Measurements from ENCODE around the gene UVSSA.

UVSSA gene

DNA sequence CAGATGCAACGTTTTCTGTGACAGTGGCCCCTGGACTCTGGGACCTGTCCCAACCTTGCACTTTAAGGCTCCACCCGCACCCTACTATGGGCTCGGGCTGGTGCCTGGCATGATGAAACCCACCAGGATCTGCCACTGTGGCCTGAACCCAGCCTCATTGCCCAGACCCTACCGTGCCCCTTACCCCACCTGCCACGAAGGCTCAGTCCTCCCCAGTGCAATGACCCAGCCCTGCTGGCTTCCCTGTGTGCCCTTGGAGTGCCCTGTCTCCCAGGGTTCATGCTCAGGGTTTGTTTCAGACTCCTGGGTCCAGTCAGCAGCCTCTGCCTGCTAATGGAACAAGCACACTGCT is 3.1 kb downstream of the UVSSA start:
- no peak for DNase-seq

DNA sequence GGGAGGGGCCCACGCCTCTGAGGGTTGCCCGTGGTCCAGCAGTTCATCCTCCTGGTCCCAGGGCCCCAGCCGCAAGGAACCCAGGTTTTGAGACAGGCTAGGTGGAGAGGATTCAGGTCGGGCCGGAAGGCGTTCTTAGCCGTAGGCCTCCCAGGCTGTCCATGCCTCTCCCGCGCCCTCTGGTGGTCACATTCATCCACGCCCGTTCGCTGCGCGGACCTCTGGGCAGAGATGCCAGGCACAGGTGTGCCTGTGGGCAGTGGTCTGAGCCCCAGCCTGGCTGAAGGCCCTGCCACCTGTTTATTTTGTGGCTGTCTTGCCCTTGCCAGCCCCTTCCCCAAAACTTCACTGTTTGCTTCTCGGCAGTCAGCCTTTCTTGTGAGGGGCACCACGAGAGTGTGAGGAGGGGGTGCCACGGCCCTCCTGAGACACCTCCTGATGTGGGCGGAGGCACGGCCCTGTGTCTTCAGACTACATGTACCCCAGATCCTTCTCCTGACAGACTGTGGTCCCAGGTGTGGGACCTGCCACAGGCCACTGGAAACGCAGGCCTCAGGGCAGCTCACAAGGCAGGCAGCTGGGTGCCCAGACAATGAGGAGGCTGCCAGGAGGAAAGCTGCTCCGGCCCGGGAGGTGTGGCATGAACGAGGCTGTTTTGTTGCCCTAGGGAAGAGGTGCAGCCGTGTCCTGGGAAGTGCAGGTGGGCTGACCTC is 5.0 kb downstream of the UVSSA start:
- peak; percentile 56 for DNase-seq

DNA sequence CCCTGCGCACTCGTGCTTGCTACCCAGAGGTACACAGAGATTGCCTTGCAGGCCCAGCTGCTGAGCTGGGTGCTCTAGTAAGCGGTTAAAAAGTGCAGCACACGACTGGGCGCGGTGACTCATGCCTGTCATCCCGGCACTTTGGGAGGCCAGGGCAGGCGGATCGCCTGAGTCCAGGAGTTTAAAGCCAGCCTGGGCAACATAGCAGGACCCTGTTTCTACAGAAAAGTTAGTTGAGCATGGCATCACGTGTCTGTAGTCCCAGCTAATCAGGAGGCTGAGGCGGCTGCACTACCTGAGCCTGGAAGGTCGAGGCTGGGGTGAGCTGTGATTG is 5.5 kb downstream of the UVSSA start:
- DNase-seq = no peak

DNA sequence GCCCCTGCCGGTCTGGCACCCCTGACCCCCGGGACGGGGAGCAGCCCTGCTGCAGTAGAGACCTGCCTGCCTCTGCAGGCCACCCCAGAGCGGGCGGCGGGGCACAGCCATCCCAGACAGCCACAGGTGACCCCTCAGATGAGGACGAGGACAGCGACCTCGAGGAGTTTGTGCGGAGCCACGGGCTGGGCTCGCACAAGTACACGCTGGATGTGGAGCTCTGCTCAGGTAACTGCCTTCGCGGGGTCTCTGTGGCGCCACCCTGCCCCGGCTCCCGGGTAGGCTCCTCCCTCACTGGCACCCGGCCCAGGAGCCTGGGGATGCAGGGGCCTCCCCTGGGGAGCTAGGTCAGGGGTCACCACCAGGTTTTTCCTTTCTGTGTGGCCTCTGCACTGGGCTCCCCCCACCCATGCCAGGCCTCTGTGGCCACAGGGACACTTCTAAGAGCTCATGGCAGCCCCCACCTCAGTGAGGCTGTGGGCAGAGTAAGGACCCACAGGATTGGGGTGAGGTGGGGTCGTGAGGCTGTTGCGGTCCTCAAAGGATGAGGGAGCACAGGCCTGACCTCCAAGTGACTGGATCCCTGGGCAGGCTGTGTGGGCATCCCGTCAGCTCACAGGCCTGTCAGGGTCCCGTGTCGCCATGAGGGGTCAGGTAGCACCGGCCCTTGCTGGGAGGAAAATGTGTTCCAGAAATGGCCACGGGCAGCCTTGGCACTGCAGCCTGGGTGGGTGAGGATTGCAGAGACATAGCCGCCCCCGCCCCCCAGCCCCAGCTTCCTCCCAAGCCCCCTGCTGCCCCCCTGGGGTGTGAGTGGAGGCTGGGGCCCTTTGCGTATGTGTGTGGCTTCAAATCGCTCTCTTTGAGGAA is 6.4 kb downstream of the UVSSA start:
- DNase-seq = no peak

DNA sequence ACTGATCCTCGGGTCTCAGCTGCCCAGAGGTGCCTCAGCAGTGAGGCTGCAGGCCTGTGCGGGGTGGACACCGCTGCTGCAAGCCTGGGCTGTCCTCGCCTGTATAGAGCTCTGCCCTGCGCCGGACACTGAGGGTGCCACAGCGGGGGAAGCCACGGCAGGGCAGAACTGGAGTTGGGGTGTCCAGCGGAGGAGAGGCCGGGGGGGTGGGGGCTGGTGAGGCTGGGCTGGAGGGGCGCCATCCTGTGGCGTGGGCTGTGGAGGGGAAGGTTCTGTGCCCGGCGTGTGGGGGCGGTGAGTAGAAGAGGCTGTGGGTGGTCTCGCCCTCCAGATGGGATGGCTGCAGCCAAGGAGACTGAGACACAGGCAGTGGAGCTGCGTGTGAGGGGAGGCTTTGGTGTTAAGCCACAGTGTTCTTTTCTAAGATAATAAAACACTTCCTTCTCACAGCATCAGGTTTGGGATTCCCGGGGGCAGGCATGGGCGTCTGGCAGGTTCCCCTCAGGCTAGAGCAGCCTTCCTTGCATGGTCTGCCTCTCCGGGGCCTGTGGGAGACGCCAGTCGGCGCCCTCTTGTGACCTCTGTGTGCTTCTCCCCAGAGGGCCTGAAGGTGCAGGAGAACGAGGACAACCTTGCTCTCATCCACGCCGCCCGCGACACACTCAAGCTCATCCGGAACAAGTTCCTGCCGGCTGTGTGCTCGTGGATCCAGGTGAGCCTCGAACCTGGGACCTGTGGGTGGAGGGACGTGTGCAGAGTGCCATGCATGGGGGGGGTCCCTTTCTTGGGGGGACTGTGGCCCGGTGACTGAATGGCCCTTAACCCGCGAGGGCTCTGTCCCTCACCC is 7.4 kb downstream of the UVSSA start:
- no peak for DNase-seq

DNA sequence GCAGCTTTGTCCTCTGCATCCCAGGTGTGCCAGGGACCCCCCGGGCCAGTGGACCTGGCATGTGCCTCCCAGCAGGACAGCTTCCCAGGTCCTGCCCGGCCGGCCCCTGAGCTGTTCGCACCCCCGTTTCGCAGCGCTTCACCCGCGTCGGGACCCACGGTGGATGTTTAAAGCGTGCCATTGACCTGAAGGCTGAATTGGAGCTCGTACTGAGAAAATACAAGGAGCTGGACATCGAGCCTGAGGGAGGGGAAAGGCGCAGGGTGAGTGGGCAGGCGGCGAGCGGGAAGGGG is 7.9 kb downstream of the UVSSA start:
- DNase-seq = no peak

DNA sequence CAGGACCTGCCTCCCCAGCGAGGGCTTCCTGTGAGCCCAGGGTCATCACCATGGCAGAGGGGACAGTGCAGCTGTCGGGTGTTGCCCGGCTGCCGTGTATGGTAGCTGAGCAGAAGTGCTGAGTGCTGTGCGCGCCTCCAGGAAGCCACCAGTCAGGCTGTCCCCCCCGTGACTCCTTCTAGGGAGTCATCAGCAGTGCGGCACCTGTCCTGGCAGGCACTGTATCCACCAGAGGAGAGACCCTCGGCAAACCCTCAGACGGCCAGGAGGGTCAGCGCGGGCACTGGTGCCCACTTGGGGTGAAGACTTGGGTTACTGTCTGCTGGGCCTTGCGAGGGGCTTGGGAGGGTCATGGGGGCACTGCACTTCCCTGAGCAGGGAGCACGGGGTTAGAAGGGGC is 8.4 kb downstream of the UVSSA start:
- no peak for DNase-seq

DNA sequence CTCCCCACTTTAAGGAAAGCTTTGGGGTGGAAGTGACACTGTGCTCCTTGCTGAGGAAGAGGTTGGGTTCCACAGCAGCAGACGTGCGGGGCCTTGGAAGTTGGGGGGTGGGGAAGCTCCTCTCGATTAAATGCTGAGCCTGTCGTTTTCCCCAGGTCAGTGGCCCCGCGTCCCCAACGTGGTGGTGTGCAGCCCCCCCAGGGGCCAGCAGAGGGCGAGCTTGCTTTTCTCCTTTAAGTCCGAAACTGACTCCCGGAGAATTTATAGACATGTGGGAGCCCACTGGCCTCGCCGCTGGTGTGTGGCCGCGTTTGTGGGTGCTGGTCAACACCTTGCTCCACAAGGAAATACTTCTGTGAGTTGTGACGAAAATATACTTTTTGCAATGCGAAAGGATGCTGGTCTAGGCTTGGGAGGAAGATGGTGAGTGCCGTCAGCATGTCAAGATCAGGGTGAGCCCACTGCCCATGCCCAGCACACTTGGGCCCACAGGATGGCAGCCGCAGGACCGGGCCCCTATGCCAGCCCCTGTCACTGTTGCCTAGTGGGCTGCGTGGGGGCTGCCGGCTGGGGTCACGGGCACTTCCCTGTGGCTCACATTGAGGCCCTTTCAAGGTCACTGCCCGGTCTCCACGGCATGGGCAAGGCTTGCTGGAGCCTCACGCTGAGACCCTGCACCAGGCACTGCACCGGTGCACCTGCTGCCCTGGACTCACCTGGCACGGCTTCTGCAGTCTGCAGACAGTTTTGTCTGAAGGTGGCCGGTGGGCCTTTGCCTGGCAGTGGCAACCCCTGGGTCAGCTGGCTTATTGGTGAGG is 9.4 kb downstream of the UVSSA start:
- peak; percentile 5 for DNase-seq

DNA sequence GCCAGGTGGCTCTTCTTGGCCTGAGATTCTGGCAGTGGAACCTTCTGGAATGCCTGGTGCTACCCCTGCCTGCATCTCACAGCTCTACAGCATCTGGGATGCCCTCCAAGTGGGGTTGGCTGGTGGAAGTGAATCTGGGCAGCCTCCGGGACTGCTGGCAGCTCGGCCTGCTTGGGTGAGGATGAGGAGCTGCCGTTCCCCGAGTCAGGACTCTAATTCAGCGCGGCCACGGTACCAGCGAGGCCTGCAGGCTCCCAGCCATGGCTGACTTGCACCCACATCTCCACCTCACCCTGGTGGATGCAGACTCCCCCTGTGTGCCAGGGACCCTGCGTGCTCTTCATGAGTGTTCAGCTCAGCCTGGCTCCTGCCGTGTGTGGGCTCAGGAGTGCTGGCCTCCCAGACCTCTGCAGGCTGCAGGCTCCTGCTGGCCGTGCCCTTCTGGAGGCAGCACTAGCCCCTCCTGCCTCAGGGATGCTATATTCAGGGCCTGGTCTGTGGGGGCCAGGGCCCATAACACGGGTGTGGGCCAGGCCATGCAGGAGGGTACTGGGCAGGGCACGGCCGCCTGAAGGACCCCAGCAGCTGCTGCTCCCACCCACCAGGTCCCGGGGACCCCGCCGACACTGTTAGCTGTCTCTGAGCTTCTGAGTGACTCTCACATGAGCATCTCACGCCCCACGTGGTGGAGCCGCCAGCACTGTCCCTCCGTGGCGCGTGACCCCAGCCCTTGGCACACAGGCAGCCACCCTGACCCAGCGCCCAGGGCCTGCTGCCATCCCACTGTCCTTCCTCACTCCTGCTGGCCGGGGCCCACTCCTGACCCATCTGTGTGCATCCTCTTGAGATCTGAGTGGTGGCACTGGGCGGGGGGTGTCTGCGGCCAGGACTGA is 10.6 kb downstream of the UVSSA start:
- no peak for DNase-seq

DNA sequence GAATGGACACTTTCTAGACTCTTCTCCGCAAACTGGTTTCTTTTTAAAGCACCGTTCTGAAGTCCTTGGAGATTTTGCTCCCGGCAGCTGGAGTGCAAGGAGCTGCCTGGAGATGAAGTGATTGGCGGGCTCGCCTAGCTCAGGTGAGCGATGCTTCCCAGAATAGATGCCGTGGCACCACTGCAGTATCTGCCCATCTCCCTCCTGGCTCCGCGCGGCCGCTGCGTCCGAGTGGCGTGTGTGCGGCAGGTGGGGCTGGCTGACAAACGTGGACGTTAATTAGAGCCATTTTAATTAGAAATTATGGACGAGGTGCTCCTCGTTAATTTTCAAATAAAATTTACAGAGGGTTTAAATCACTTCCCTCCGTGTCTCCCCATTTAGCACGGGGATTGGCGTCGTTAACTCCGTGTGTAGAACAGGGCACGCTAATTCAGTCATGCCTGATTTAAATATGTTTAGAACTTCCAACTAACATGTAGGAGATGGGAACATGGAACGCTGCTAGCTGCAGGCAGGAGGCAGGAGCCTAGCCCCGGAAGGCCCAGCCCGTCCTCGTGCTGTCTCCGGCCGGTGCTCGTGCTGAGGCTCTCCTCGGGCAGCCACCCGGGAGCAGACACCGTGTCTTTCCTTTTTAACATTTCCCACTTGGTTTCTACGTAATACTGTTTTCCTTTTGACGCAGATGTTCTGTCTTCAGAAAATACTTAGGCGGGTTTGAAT is 11.6 kb downstream of the UVSSA start:
- no peak for DNase-seq

DNA sequence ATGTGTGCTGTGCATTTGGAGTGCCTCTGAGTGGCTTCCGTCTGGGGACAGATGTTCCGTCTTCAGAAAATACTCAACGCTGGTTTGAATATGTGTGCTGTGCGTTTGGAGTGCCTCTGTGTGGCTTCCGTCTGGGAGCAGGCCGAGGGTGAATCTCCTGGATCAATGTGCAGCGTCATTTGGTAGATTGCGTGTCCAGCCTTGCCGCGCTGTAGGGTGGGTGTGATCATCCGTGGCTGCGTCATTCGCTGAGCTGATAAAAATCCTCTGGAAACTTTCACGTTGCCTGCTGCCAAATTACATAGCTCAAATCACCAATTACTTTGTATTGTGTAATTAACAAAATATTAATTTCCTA is 12.1 kb downstream of the UVSSA start:
- no peak for DNase-seq

DNA sequence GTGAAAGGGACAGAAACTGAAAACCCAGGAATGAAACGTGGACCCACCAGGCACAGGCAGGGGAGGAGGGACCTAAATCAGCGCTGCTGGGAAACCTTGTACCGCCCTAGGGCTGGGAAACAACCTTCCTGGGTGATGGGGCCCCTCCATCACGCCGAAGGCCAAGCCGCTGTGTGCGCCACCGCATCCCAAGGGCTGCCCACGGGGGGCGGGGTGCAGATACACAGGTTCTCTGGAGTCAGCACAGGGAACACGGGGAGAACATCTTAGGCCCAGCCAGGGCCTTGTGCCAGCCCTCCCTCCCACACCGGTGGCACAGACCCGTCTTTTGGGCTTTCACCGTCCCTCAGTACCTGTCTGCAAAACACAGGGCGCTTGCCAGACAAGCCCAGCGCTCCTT is 13.0 kb downstream of the UVSSA start:
- no peak for DNase-seq

DNA sequence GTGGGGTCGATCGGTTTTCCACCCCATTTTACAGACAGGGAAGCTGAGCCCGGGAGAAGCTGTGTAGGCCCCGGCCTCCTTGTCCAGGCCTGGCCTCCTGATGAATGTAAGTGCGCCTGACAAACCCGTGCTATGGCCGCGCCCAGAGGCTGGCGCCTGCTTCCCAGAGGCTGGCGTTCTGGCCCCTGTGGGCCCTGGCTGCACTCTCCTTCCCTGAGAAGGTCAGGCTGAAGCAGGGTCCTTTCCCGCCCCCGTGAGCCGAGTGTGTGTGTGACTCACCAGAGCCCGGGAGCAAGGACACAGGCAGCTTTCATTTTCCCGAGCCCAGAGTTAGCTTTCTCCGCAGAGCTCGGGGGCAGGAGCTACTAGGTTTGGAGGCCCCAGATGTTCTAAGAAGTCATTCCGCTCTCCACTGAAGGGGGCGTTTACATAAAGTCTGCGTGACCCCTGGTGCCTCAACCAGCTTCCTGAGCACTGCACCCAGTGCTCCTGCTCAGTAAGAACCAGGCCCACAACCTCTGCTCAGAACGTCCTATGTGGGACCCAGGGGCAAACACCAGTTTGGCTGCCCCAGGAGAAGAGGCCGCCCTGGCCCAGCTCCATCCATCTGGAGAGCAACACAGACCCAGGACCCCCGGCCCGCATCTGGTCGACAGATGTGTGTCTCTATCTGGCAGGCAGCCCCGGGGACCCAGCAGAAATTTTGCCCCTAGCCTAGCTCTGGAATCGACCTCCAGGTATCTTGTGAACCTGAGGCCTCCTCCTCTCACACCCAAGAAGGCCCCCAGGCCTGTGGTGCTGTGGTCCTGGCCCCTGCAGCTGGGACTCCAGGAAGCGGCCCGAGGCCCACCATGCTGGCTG is 13.6 kb downstream of the UVSSA start:
- no peak for DNase-seq

DNA sequence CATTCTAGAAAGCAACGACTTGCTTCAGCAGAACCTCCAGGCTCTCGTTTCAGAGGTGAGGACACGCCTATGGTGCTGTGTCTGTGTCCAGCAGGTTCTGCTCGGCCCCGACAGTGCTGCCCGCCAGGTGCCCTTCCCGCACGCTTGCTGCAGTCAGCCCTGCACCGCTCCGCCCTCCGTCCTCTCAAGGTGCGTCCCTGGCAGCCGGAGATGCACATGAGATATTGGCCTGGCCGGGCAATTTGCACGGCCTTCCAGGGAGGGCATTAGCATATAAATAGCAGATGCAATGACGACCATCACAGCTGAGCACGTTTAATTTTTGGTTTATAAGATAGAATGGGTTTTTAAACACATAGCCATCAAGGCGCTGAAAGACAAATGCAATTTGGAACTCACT is 14.4 kb downstream of the UVSSA start:
- no peak for DNase-seq

DNA sequence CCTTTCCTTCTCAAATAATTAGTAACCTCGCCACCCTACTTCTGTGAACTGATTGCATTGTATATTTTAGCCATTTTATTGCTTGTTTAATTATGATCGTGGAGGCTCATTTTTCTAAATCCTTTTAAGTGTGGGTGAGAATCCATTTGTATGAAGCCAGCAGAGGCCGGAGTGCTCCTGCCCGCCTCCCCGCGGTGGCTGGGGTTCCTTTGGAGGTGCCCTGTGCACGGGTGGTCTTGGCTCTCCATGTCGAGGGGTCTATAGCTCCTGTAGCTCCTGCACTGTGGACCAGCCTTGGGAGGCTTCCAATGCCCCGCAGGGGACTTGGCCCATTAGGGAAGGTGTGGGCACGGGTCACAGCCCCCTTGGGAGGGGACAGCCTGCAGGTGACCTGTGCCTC is 15.0 kb downstream of the UVSSA start:
- no peak for DNase-seq

DNA sequence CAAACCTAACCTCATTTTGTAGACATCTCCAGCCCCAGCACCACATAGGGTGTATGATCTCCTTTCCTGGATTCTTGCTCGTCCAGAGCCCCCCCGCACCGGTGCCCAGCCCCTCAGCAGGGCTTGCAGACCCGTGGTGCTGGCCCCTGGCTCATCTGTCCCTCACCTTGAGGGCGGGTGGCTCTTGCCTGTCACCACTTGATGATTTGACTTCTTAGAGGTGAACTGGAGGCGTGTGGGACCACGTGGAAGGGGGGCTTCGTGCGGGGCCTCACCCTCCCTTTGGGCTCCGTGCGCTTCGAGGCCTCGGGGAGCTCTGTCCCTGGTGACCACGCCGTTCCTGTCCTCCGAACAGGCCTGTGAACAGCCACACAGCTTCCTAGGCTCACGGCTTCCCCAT is 15.5 kb downstream of the UVSSA start:
- no peak for DNase-seq

DNA sequence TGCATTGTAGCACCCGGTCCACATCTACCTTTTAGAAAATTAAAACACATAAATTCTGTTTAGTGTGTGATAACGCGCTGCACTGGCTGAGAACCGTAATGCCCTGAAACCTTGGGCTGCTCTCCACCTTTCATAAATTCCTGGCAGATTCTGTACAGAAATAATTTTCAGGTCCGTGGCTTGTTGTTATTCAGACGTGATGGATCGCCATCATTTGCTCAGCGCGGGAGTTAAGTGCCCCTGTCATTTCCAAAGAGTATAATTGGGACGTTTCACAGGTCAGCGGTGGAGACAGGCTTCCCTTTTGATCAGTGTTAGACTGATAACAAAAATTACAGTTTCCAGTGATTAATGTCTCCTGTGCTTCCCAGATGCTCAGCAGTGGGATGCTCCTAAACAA is 16.5 kb downstream of the UVSSA start:
- DNase-seq = no peak

DNA sequence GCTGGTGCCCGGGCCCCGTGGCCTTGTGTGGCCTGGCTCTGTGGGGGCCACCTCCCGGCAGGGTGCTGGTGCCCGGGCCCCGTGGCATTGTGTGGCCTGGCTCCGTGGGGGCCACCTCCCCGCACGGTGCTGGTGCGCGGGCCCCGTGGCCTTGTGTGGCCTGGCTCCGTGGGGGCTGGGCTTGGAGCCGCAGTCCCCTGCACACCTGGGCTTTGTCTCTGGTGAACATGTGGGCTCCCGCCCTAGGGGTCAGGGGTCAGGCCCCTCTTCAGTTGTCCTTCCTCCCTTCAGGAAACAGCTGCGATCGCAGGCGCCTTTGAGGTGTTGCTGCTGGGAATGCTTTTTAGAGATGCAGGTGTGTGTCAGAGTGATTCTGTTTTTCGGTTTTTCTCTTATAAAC is 17.2 kb downstream of the UVSSA start:
- no peak for DNase-seq

DNA sequence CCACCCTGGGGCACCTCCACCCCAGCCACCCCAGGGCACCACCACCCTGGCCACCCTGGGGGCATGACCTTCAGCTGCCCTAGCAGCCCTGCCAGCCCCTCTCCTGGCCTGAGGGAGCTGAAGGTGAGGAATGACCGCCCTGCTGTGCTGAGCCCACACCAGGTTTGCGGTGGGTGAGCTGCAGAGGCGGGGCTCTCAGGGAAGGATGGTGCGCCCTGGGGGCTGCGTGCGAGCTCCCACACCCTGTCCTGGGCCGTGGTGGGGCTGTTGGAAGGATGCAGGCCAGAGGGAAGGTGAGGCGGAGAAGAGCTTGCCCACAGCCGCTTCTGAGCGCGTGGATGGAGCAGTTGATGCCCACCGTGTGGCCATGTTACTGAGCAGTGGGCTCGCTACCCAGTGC is 17.7 kb downstream of the UVSSA start:
- DNase-seq = no peak
